H1 (cell line): ENCODE measurements around the gene LDLRAD3. TPM values are rescaled to one million over a fixed set of nuclear protein-coding genes. Genes with fewer than 3 reads are reported as not detected.

ENCODE experiments used
- CTCF ChIA-PET: fragments of 300-600 bp; sonication (Branson Sonifier 250); formaldehyde crosslinking; loops from one replicate; lab custom pipeline; 2021; ENCODE audit not compliant: partially characterized antibody; lab: Charles Lee
- POLR2A ChIA-PET: fragments of 300-600 bp; sonication (Branson Sonifier 250); formaldehyde crosslinking; loops from one replicate; lab custom pipeline; 2021; ENCODE audit warnings: inconsistent platforms; ENCODE audit not compliant: partially characterized antibody; lab: Charles Lee
- DNase-seq, 2 experiments: peaks; one replicate each; pipeline versions ENCODE4 v3.0.0 to v3.0.0-alpha.2; 2010 to 2022; ENCODE audit warnings: low spot score in 2 of 2, low read depth in 1 of 2, mixed read lengths in 1 of 2
- FAIRE-seq: peaks from 2 replicates; lab custom pipeline; 2011; peaks lifted over from hg19 to GRCh38; lab: Jason Lieb, UNC
- H2AFZ ChIP-seq: 2 replicates; pipeline ENCODE4 v1.8.1; 2012; ENCODE audit warnings: low read length, inconsistent platforms
- H2AK5ac ChIP-seq: 2 replicates; pipeline ENCODE4 v1.6.1; 2013; ENCODE audit warnings: low read depth, low read length
- H2BK120ac ChIP-seq: replicated peaks from 2 replicates; pipeline ENCODE3; 2013; ENCODE audit warnings: low read depth, low read length, inconsistent platforms
- H2BK12ac ChIP-seq: 2 replicates; pipeline ENCODE4 v1.6.1; 2013; ENCODE audit warnings: low read depth, low read length
- H2BK15ac ChIP-seq: 2 replicates; pipeline ENCODE4 v1.6.1; 2013; ENCODE audit warnings: low read length
- H2BK20ac ChIP-seq: 2 replicates; pipeline ENCODE4 v1.6.1; 2013; ENCODE audit warnings: low read length
- H2BK5ac ChIP-seq: 2 replicates; pipeline ENCODE4 v1.6.1; 2013; ENCODE audit warnings: low read depth, low read length
- H3K14ac ChIP-seq: 2 replicates; pipeline ENCODE4 v1.6.1; 2013; ENCODE audit warnings: inconsistent platforms; ENCODE audit not compliant: insufficient read length
- H3K18ac ChIP-seq: 2 replicates; pipeline ENCODE4 v1.6.1; 2013; ENCODE audit warnings: low read length; ENCODE audit errors: extremely low read depth
- H3K23ac ChIP-seq: 2 replicates; pipeline ENCODE4 v1.6.1; 2013; ENCODE audit warnings: inconsistent platforms; ENCODE audit not compliant: insufficient read length
- H3K23me2 ChIP-seq: 2 replicates; pipeline ENCODE4 v1.6.1; 2013; ENCODE audit warnings: low read depth, low read length
- H3K27ac ChIP-seq: 2 replicates; pipeline ENCODE4 v1.6.1; 2011; ENCODE audit warnings: low read depth, low read length, inconsistent platforms
- H3K27me3 ChIP-seq, 4 experiments: replicated peaks in 1 of 4; 1 replicate in 1 of 4; 2 replicates in 3 of 4; pipeline versions ENCODE4 v1.6.1 to v1.8.1; 2011 to 2013; ENCODE audit warnings: low read length in 3 of 4, mild to moderate bottlenecking in 3 of 4, inconsistent platforms in 2 of 4, mixed read lengths in 2 of 4, moderate library complexity in 1 of 4; ENCODE audit not compliant: control insufficient read depth in 3 of 4, insufficient read depth in 3 of 4; ENCODE audit errors: extremely low read depth in 1 of 4
- H3K36me3 ChIP-seq, 4 experiments: 2 replicates each; pipeline versions ENCODE4 v1.6.1 to v1.8.1; 2011 to 2013; ENCODE audit warnings: mild to moderate bottlenecking in 4 of 4, low read length in 3 of 4, moderate library complexity in 2 of 4, control low read depth in 1 of 4, inconsistent platforms in 1 of 4; ENCODE audit not compliant: insufficient read depth in 4 of 4, control insufficient read depth in 2 of 4
- H3K4ac ChIP-seq: replicated peaks from 2 replicates; pipeline ENCODE3; 2013; ENCODE audit warnings: low read length, low read depth, mixed read lengths, inconsistent platforms; ENCODE audit not compliant: insufficient read length
- H3K4me1 ChIP-seq, 4 experiments: replicated peaks in 1 of 4; 1 replicate in 1 of 4; 2 replicates in 3 of 4; pipeline versions ENCODE4 v1.6.1 to v1.8.1; 2011 to 2013; ENCODE audit warnings: low read length in 3 of 4, inconsistent platforms in 2 of 4, mixed read lengths in 1 of 4; ENCODE audit not compliant: insufficient read depth in 4 of 4, control insufficient read depth in 3 of 4
- H3K4me2 ChIP-seq, 2 experiments: 2 replicates each; pipeline versions ENCODE4 v1.6.1 to v1.8.1; 2011 to 2013; ENCODE audit warnings: low read depth in 2 of 2, low read length in 2 of 2, control low read depth in 1 of 2, inconsistent platforms in 1 of 2, mild to moderate bottlenecking in 1 of 2; ENCODE audit not compliant: insufficient read depth in 1 of 2
- H3K4me3 ChIP-seq, 4 experiments: fragments of 200-600, 300-600 bp in 1 of 4; sonication (generic), shearing (Covaris generic), sonication (Bioruptor Twin) in 1 of 4; 2 replicates each; pipeline versions ENCODE4 v1.5.1 to v1.8.1; 2011 to 2016; ENCODE audit warnings: low read length in 4 of 4, low read depth in 3 of 4, control low read depth in 2 of 4, inconsistent platforms in 2 of 4, mild to moderate bottlenecking in 2 of 4, mixed read lengths in 1 of 4, moderate library complexity in 1 of 4; ENCODE audit not compliant: insufficient read depth in 2 of 4; ENCODE audit errors: extremely low read depth in 1 of 4
- H3K56ac ChIP-seq: replicated peaks from 2 replicates; pipeline ENCODE3; 2013; ENCODE audit warnings: low read depth, mild to moderate bottlenecking, mixed read lengths, low read length, inconsistent platforms; ENCODE audit not compliant: insufficient read length
- H3K79me1 ChIP-seq: 2 replicates; pipeline ENCODE4 v1.6.1; 2013; ENCODE audit warnings: low read depth, low read length, control low read depth
- H3K79me2 ChIP-seq, 2 experiments: 2 replicates each; pipeline versions ENCODE4 v1.6.1 to v1.8.1; 2012 to 2013; ENCODE audit warnings: low read length in 2 of 2, mild to moderate bottlenecking in 2 of 2, inconsistent platforms in 1 of 2; ENCODE audit not compliant: insufficient read depth in 2 of 2, control insufficient read depth in 1 of 2
- H3K9ac ChIP-seq, 4 experiments: replicated peaks in 1 of 4; 1 replicate in 1 of 4; 2 replicates in 3 of 4; pipeline versions ENCODE4 v1.6.1 to v1.8.1; 2011 to 2013; ENCODE audit warnings: low read depth in 3 of 4, low read length in 3 of 4, control low read depth in 2 of 4, mild to moderate bottlenecking in 2 of 4, moderate library complexity in 2 of 4, inconsistent platforms in 1 of 4; ENCODE audit errors: extremely low read depth in 1 of 4
- H3K9me3 ChIP-seq, 2 experiments: 2 replicates each; pipeline versions ENCODE4 v1.6.1 to v1.8.1; 2012 to 2013; ENCODE audit warnings: mild to moderate bottlenecking in 2 of 2, moderate library complexity in 2 of 2, control low read depth in 1 of 2, inconsistent platforms in 1 of 2, low read depth in 1 of 2, low read length in 1 of 2, mixed read lengths in 1 of 2; ENCODE audit not compliant: insufficient read depth in 2 of 2
- H4K20me1 ChIP-seq, 2 experiments: replicated peaks in 1 of 2; 2 replicates each; pipeline versions ENCODE3 to v1.8.1; 2011 to 2013; ENCODE audit warnings: inconsistent platforms in 2 of 2, low read length in 2 of 2, mild to moderate bottlenecking in 1 of 2; ENCODE audit not compliant: insufficient read depth in 2 of 2, control insufficient read depth in 1 of 2
- H4K5ac ChIP-seq: 2 replicates; pipeline ENCODE4 v1.6.1; 2013; ENCODE audit warnings: low read length, low read depth, mixed read lengths, inconsistent platforms; ENCODE audit not compliant: insufficient read length
- H4K8ac ChIP-seq: 2 replicates; pipeline ENCODE4 v1.8.0; 2013; ENCODE audit warnings: mild to moderate bottlenecking, moderate library complexity, low read length, inconsistent platforms; ENCODE audit not compliant: insufficient read depth; ENCODE audit errors: extremely low read depth
- H4K91ac ChIP-seq: replicated peaks from 2 replicates; pipeline ENCODE3; 2013; ENCODE audit warnings: low read length, mixed read lengths, inconsistent platforms; ENCODE audit not compliant: insufficient read length
- ASH2L ChIP-seq: fragments of 200-600, 300-600 bp; sonication (generic); IDR thresholded peaks from one replicate; pipeline ENCODE4 v1.7.1; 2017; ENCODE audit warnings: low read length
- CHD2 ChIP-seq: IDR thresholded peaks from 2 replicates; pipeline ENCODE4 v1.6.1; 2012; ENCODE audit warnings: low read length, improper control_type of control experiment
- EGR1 ChIP-seq: IDR thresholded peaks from 2 replicates; pipeline ENCODE4 v1.6.1; 2011; ENCODE audit warnings: low read depth, low read length, borderline replicate concordance
- GTF2F1 ChIP-seq: IDR thresholded peaks from 2 replicates; pipeline ENCODE4 v1.6.1; 2012; ENCODE audit warnings: low read depth, low read length, improper control_type of control experiment, borderline replicate concordance
- KDM1A ChIP-seq: fragments of 200-600, 300-600 bp; sonication (generic); IDR thresholded peaks from 2 replicates; pipeline ENCODE4 v1.7.1; 2016; ENCODE audit warnings: mild to moderate bottlenecking, low read length, borderline replicate concordance
- KDM4A ChIP-seq: IDR thresholded peaks from one replicate; pipeline ENCODE4 v1.7.1; 2012; ENCODE audit warnings: low read depth, mild to moderate bottlenecking, moderate library complexity, low read length, inconsistent platforms; ENCODE audit not compliant: severe bottlenecking
- KDM5A ChIP-seq: fragments of 200-600 bp; IDR thresholded peaks from 2 replicates; pipeline ENCODE4 v1.7.1; 2012; ENCODE audit warnings: mild to moderate bottlenecking, low read length, inconsistent platforms, mixed read lengths
- POLR2AphosphoS5 ChIP-seq: IDR thresholded peaks from 2 replicates; pipeline ENCODE4 v1.6.1; 2011; ENCODE audit warnings: low read depth, low read length
- SAP30 ChIP-seq: fragments of 300-600 bp; sonication (generic); IDR thresholded peaks from 2 replicates; pipeline ENCODE4 v1.7.1; 2012; ENCODE audit warnings: low read length, moderate library complexity, mild to moderate bottlenecking, inconsistent platforms; ENCODE audit not compliant: insufficient read depth, insufficient replicate concordance
- SP2 ChIP-seq: IDR thresholded peaks from 2 replicates; pipeline ENCODE4 v1.6.1; 2012; ENCODE audit warnings: mild to moderate bottlenecking, low read length, inconsistent platforms
- SUZ12 ChIP-seq: fragments of 200-600 bp; sonication (generic); IDR thresholded peaks from 2 replicates; pipeline ENCODE4 v1.6.1; 2012; ENCODE audit warnings: mild to moderate bottlenecking, inconsistent platforms, low read length, moderate library complexity, mixed read lengths
- WGBS, 2 experiments: shearing (Covaris generic) in 1 of 2; methylation state at CpG; one replicate each; pipeline versions ENCODE4 v1.1.6 to v1.1.7; 2013 to 2015; ENCODE audit warnings: low lambda C conversion rate in 2 of 2, mixed read lengths in 2 of 2, inconsistent platforms in 1 of 2, low coverage in 1 of 2, missing lambda C conversion rate in 1 of 2; ENCODE audit not compliant: insufficient replicate concordance in 2 of 2, insufficient coverage in 1 of 2, insufficient read length in 1 of 2; ENCODE audit errors: extremely low coverage in 1 of 2, missing lambda C conversion rate in 1 of 2; 5-methylcytosine and 5-hydroxymethylcytosine counted together
- polyA plus RNA-seq, 7 experiments: library from polyadenylated mRNA; depleted of rRNA in 3 of 7; stranded (reverse) in 5 of 7; unstranded in 2 of 7; fragments of >200 nt in 5 of 7; fragments of 200-250 nt in 2 of 7; gene quantifications; 1 replicate in 5 of 7; 2 replicates in 1 of 7; 4 replicates in 1 of 7; pipeline versions ENCODE4 v1.2.1 to v1.2.3, GENCODE V29; 2011 to 2013; ENCODE audit warnings: missing spikeins in 2 of 7, mixed read lengths in 2 of 7
- total RNA-seq: library from RNA; stranded (reverse); fragmentation: NEBNext Ultra II Directional; extraction: Animal tissue kit (Norgen Biotek cat#: 25700); gene quantifications from 2 replicates; pipeline ENCODE4 v1.2.1, GENCODE V29; 2021
- TF ChIP-seq, protein P1 (sequence below): IDR thresholded peaks from 2 replicates; pipeline ENCODE4 v1.6.1; 2012; ENCODE audit warnings: inconsistent platforms

The LDLRAD3 gene
- total and polyA plus RNA-seq, 2 of the 8 experiments (the other 6 are each of a cell fraction or from before 2014, with no cell fraction given): 18.6 to 22.8 TPM

- Histone ChIP-seq H2AFZ (no peak overlapping the region), H2BK12ac (no peak overlapping the region), H3K9me3 (peaks cover 12 to 14% of the 10 kb centered on the region in 2 experiments), H3K18ac (no peak overlapping the region), H3K36me3 (peaks cover 0 to 11% (median 0%) of the 10 kb centered on the region in 4 experiments; a peak in 1 of 8 replicates), H4K8ac (no peak overlapping the region), H4K91ac (no peak overlapping the region), H3K56ac (no peak overlapping the region), H3K4me2 (no peak overlapping the region), H3K4me1 (peaks cover 3 to 6% (median 4%) of the 10 kb centered on the region in 4 experiments; a peak in 6 of 7 replicates), H3K23ac (no peak overlapping the region), H3K23me2 (no peaks in the 10 kb centered on the region), H2BK15ac (peak overlapping the region; percentile 66; the same call in 1 of the 2 replicates), H2BK120ac (no peak overlapping the region), H2BK20ac (no peak overlapping the region), H3K27ac (no peak overlapping the region), H3K79me1 (peaks cover 2% of the 10 kb centered on the region; the same call in 1 of the 2 replicates), H3K4me3 (no peak overlapping the region), H3K27me3 (no peaks in the 10 kb centered on the region), H2BK5ac (no peak overlapping the region), H4K5ac (no peak overlapping the region), H2AK5ac (no peak overlapping the region), H3K4ac (no peak overlapping the region), H4K20me1 (no peaks in the 10 kb centered on the region), H3K79me2 (peaks cover 0 to 72% of the 10 kb centered on the region in 2 experiments; a peak in 2 of 4 replicates), H3K14ac (no peak overlapping the region), H3K9ac (no peak overlapping the region)
- FAIRE-seq (no peak), DNase-seq (no peak)
- CTCF ChIA-PET: interaction anchor here (0.9 kb wide), 1 partner anchor 15 kb away, joined by 3 read pairs; no protein-coding TSS in a partner anchor
- TF ChIP-seq GTF2F1 (no peak), KDM1A (no peak), EGR1 (no peak), ASH2L (no peak), SUZ12 (no peak), CHD2 (no peak), SAP30 (no peak), POLR2AphosphoS5 (no peak), SP2 (no peak), KDM5A (no peak), KDM4A (no peak)
- TF ChIP-seq, protein P1, sequence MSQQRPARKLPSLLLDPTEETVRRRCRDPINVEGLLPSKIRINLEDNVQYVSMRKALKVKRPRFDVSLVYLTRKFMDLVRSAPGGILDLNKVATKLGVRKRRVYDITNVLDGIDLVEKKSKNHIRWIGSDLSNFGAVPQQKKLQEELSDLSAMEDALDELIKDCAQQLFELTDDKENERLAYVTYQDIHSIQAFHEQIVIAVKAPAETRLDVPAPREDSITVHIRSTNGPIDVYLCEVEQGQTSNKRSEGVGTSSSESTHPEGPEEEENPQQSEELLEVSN: no peak
- POLR2A ChIA-PET: no interaction called here
- WGBS, 2 experiments: 96% methylated on average over 3 of the region's 3 CpGs; no CpG with 5 or more reads in 1 of the 2 experiments
Measured at GRCh38 chr11:36006556-36006955, 62.7 kb downstream of the LDLRAD3 start.
